SU-DHL-6 (cell line): ENCODE measurements around the gene COQ8B.

ENCODE experiments used
- CTCF ChIP-seq: fragments of 200-600 bp; sonication (generic); IDR thresholded peaks from one replicate; pipeline ENCODE4 v1.5.1; 2017; ENCODE audit warnings: antibody characterized with exemption, mild to moderate bottlenecking, low read length, moderate library complexity; ENCODE audit not compliant: insufficient read depth, poor library complexity, severe bottlenecking
- EZH2phosphoT487 ChIP-seq: fragments of 200-600 bp; sonication (generic), shearing (Covaris generic); conservative IDR thresholded peaks from 2 replicates; pipeline ENCODE4 v1.6.1; 2018; ENCODE audit warnings: mild to moderate bottlenecking, antibody characterized with exemption, low read length, moderate library complexity, mixed read lengths

GRCh38 chr19:40739030-40739839 lies 22.5 kb upstream of the COQ8B start:
- no peak for TF ChIP-seq CTCF
- no peak for TF ChIP-seq EZH2phosphoT487
